ENCODE results near the gene MBD1.
"Not testable (repeated sequence)": the region's sequence is repeated elsewhere in the genome, so short reads cannot be mapped to it uniquely, and the experiment has no call there.

Gene MBD1

GRCh38 chr18:50273203-50274043 is 7.9 kb downstream of the MBD1 start:
- no peak for DNase-seq

DNA sequence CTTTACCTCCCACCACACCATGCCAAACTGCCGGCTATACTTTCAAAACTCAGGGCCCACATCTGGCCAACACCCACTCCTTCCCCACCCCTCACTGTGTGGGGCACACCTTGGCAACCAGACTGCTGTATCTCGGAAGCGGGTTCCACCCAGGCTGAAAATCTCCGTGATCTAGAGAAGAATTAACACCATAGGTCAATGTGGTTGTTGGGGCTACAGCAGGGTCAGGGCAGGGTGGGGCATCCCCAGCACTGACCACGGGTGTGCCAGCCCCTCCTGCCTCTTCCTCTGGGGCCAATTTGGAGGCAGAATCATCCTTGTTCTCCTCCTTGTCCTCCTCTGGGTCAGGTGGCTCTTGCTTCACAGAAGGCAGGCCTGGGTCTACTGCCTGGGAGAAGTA is 8.8 kb downstream of the MBD1 start:
- no peak for DNase-seq

DNA sequence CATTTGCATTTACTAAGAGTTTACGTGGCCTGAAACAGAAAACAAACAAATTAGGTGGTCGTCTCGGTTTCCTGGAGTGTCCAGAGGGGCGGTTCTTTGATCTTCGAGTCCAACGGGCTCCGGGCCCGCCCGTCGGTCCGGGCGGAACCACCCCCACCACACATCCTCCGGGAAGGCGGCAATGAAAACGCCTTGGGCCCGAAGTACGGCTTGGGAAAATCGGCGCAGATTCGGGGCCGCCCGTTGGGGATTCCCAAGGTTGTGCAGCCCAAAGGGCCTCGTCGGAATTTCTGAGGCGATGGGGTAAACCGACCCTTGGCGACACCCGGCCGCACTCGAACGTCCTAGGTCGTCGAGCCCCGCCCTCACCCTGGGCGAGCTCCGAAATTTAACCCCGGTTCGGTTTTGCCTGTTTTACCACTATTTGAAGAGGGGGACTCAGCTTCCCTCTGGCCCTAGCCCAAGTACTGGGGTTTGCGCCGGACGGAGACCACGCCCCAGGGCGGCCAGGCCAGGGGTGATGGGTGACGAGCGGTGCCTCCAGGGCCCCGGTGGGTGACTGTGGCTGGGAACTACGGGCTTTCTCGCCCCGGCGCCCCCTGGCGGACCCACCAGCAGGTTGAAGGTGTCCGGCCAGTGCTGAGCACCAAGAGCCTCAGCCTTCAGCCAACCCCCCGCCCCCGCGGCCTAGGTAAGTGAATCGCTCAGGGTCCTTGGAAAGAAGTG is 13.1 kb downstream of the MBD1 start:
- peak in 8 of 14 donors; percentile 15 to 62 (median 36) for DNase-seq

- DNase-seq: peak in 13 of 14 donors; percentile 36 to 88 (median 67)
These were observed 15.0 kb downstream of the MBD1 start, which contains the start of gene CFAP53 for GRCh38 chr18:50266248-50266704. TSS of gene CFAP53 (minus strand) at chr18:50266495. CDS start at chr18:50266404, 91 bp downstream.

- no peak for DNase-seq
These were observed 18.3 kb downstream of the MBD1 start for GRCh38 chr18:50262977-50263376.

DNA sequence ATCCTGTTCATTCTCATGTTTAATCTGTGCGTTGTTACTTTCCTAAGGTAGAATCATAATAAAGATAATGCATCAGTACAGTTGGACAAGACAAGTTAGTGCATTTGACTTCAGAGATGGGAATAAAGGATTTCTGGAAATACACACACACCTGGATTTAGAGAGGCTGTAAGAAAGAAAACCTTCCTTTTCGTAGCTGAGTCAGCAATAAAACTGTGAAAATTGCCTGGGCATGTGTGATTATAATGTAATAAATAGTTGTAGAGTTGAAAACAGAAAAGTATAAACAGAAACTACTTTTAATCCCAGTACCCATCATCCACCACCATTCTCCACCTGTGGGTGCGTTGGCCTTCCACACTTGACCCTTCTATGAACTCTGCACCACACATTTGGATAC is 30.4 kb downstream of the MBD1 start:
- DNase-seq: no peak

DNA sequence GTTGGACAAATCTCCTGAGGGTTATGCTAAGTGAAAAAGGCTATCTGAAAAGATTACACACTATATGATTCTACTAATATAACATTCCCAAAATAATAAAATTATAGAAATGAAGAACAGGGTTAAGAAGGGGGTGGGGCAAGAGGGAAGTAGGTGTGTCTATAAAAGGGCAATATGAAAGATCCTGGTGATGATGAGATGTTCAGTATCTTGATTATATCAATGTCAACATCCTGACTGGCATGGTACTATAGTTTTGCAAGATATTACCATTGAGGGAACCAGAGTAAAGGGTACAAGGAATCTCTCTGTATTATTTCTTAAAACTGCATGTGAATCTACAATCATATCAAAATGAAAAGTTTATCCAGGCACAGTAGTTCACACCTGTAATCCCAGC is 31.7 kb downstream of the MBD1 start:
- DNase-seq: no peak

DNA sequence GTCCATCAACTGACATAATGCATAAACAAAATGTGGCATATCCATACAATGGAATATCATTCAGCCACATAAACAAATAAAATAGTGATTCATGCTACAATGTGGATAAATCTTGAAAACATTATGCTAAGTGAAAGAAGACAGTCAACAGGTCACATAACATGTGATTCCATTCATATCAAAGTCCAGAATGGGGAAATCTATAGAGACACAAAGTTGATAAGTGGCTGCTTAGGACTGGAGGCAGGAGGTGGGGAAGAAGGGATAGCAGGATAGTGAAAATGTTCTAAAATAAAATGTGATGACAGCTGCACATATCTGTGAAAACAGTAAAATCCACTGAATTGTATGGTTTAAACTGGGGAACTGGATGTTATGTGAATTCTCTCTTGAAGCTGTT is 33.8 kb downstream of the MBD1 start:
- DNase-seq: no peak

GRCh38 chr18:50241768-50242167 is 39.6 kb downstream of the MBD1 start:
- not testable (repeated sequence) for DNase-seq

DNA sequence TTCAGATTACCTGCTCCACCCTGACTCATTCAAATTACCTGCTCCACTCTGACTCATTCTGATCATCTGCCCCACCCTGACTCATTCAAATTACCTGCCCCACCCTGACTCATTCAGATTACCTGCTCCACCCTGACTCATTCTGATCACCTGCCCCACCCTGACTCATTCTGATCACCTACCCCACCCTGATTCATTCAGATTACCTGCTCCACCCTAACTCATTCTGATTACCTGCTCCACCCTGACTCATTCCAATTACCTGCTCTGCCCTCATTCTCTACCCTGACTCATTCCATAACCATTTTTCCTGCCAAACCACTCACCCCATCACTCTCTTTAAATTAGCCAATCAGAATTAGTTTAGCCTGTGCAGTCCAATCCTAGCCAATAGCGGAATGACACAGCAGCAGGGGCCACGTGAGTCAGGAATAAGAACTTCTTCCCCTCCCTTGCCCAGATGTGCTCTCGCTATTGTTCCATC is 41.2 kb downstream of the MBD1 start:
- no peak for DNase-seq

GRCh38 chr18:50232419-50232818 is 48.9 kb downstream of the MBD1 start:
- DNase-seq: no peak

- DNase-seq: no peak
These were observed 49.7 kb downstream of the MBD1 start for GRCh38 chr18:50231621-50232020.

- not testable (repeated sequence) for DNase-seq
These were observed 61.1 kb downstream of the MBD1 start for GRCh38 chr18:50220249-50220648.
